ENCODE measurements around the gene MAP3K10.
A peak's percentile ranks its signal among the peaks of the same experiment; 100 is the strongest.

The MAP3K10 gene

GRCh38 chr19:40244579-40245317 is 53.5 kb downstream of the MAP3K10 start:
- peak in 3 of 10 donors; percentile 17 to 64 (median 24) for DNase-seq
- intact Hi-C loops (cut with DNase I): loop anchor here (5.0 kb wide), 1 partner anchor 38 kb away; no protein-coding TSS in a partner anchor

GRCh38 chr19:40245506-40246128 is 54.4 kb downstream of the MAP3K10 start:
- peak in 3 of 10 donors; percentile 9 to 52 (median 19) for DNase-seq
- intact Hi-C loops (cut with DNase I): no loop called here

DNA sequence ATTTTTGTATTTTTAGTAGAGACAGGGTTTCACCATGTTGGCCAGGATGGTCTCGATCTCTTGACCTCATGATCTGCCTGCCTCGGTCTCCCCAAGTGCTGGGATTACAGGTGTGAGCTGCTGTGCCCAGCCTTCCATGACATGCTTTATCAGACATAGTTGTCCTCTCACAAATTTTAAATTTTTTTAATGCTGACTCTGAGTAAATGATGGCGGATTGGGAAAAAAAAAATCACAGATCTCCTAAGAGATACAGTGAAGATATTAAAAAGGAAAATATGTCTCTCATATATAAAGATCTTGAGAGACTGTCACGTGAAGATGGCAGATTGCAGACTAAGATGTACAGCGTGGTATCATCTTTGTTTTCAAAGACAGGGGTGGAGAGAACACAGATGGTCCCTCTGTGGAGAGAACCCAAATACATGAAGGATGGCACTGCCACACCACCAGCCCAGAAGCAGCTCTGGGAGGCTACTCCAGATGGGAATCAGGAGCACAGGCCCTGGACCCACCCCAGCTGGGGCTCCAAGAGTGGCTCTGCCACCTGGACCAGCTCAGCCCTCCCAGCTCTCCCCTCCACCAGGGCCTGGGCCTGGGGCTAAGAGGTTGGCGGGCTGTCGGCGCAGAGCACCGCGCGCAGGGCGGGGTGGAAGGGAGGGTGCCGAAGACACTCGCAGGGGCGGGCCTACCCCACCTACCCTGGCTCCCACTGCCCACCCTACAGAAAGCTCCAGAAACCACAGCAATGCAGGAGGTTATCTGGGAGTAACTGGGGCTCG is 55.3 kb downstream of the MAP3K10 start:
- intact Hi-C loops (cut with DNase I): no loop called here

DNA sequence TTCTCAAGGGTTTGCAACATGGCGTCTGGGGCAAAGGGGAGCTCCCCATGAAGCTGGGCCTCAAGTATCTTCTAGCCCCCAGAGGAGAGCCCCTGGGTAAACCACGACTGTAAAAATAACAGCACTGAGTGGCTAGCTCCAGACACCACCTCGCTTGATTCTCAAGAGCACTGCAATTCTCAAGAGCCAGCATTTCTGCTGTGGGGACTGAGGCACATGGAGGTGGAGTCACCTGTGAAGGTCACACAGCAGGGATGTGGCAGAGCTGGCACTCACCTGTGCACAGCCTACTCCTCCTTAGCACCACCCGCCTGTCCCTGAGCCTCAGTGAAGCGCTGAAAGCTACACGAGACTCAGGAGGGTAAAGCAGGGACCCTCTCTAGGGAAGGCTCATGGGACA is 56.0 kb downstream of the MAP3K10 start:
- DNase-seq: peak in 1 of 10 donors; percentile 22
- intact Hi-C loops (cut with DNase I): no loop called here

More for the DNA sequence above, 55.3 kb downstream of the MAP3K10 start:
- peak in 3 of 10 donors; percentile 48 to 83 (median 72) for DNase-seq

GRCh38 chr19:40247735-40248262 is 56.6 kb downstream of the MAP3K10 start:
- DNase-seq: peak in 2 of 10 donors; percentile 69 to 75
- intact Hi-C loops (cut with DNase I): no loop called here

DNA sequence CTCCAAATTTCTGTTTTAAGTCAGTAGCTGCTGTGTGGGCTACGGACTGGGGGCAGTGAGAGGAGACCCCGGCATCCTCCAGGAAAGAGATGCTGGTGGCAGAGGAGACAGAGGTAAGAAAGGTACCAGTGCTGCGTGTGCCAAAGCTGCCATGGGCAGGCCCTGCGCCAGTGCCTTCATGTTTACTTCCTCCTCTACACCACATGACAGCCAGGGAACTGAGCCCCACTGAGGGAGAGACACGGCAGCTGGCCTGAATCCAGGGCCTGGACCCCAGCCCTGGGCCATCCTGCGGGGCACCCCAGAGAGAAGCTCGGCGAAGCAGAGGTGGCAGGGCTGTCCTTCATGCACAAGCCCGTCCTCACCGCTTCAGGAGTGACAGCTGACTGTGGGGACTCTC is 58.0 kb downstream of the MAP3K10 start:
- DNase-seq: peak in 3 of 10 donors; percentile 44 to 85 (median 76)
- intact Hi-C loops (cut with DNase I): no loop called here

DNA sequence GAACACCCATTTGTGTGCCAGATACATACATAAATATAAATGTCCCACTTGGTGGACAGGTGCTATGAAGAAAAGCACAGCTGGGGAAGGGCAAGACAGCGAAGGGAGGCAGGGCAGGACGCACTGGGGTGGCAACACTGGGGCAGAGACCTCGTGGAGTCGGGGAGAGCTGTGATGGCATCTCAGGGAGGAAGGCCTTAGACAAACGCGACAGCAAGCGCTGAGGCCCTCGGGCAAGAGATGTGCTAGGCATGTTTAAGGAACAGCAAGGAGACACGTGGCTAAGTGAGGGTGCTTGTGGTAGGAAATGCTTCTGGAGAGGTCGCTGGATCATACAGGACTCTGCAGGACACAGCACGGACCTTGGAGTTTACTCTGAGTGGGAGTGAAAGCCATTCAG is 58.6 kb downstream of the MAP3K10 start:
- DNase-seq: peak in 3 of 10 donors; percentile 35 to 74 (median 50)
- intact Hi-C loops (cut with DNase I): no loop called here

DNA sequence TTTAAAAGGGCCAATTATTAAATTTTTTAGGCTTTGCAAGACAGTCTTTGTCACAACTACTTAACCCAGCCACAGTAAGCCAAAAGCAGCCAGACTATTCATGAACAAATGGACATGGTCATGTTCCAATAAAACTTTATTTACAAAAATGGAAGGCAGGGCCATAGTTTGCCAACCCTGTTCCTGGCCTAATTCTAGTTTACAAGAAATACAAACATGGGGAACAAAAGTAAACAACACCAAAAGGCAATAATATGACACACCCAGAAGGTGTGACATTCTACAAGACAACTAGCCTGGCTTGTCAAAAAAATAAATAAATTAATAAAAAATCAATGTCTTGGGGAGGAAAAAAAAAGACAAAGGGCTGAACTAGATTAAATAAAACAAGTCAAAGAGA is 60.0 kb downstream of the MAP3K10 start:
- DNase-seq: no peak
- intact Hi-C loops (cut with DNase I): no loop called here

- intact Hi-C loops (cut with DNase I): no loop called here
- peak in 3 of 10 donors; percentile 7 to 56 (median 38) for DNase-seq
These were observed 60.8 kb downstream of the MAP3K10 start for GRCh38 chr19:40251991-40252390.

- DNase-seq: peak in 3 of 10 donors; percentile 23 to 40 (median 34)
- intact Hi-C loops (cut with DNase I): no loop called here
These were observed 61.2 kb downstream of the MAP3K10 start for GRCh38 chr19:40252395-40252794.

DNA sequence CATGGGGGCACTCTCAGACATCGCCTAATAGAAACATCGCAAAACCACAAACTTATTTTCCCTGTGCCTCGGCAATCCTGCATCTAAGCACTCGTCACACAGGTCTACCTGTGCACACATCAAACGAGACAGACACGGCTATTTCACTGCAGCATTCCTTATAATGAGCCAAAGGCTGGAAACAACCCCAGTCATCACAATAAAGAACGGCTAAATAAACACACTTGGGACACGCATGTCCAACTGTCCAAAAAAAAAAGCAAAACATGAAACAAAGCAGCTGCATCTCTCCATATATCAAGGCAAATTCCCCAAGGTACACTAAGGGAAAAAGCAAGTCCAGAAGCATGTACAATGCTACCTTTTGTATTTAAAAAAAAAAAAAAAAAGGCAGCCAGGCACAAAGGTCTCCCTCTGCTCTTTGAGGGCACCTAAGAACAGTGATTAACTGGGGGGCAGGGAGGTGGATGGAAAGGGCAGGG is 62.4 kb downstream of the MAP3K10 start:
- no peak for DNase-seq
- intact Hi-C loops (cut with DNase I): no loop called here

DNA sequence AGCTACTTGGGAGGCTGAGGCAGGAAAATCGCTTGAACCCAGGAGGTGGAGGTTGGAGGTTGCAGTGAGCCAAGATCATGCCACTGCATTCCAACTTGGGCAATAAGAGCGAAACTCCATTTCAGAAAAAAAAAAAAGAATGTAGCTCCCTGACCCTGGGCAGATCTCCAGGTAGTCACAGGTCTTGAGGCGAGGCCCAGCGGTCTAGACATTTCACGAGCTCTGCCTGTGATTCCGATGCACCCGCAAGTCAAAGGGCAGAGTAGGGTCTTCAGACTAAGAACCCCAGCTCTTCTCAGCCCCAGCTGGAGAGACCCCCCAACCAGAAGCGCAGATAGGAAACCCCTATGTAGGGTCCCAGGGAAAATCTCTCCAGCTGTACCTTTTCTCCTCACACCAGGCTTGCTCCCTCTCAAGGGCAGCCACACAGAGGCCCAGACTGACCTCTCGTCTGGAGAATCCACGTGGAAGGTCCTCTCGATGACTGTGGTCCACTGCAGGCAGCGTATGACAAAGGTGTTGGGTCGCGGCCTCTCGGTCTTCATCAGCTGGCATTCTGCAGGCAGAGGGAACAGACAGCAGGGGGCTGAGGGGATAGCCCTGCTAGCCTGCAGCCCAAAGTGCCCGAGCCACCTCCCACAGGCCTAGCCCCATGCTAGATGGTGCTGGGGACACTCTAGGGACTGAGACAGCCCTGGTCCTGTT is 63.6 kb downstream of the MAP3K10 start:
- intact Hi-C loops (cut with DNase I): no loop called here
- DNase-seq: peak in 1 of 10 donors; percentile 66

- DNase-seq: peak in 3 of 10 donors; percentile 9 to 75 (median 30)
- intact Hi-C loops (cut with DNase I): no loop called here
These were observed 64.5 kb downstream of the MAP3K10 start for GRCh38 chr19:40255619-40256166.

GRCh38 chr19:40256512-40256911 is 65.3 kb downstream of the MAP3K10 start:
- peak in 2 of 10 donors; percentile 44 to 65 for DNase-seq
- intact Hi-C loops (cut with DNase I): no loop called here

GRCh38 chr19:40257096-40257517 is 65.9 kb downstream of the MAP3K10 start:
- peak in 2 of 10 donors; percentile 47 to 82 for DNase-seq
- intact Hi-C loops (cut with DNase I): no loop called here

DNA sequence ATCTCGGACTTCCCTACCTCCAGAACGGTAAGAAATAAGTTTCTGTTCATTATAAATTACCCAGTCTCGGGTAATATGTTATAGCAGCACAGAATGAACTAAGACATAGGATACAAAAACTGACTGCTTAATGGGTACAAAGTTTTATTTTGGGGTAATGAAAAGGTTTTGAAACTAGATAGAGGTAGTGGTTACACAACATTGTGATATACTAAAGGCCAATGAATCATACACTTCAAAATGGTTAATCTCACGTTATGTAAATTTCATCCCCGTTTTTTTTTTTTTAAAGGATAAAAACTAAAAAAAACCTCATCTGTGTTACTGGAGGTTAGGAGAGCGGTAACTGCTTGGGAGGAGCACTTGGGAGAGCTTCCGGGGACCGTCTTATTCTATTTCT is 70.4 kb downstream of the MAP3K10 start:
- intact Hi-C loops (cut with DNase I): no loop called here
- DNase-seq: peak in 1 of 10 donors; percentile 18

GRCh38 chr19:40262422-40262821 is 71.2 kb downstream of the MAP3K10 start:
- peak in 2 of 10 donors; percentile 17 to 23 for DNase-seq
- intact Hi-C loops (cut with DNase I): no loop called here

DNA sequence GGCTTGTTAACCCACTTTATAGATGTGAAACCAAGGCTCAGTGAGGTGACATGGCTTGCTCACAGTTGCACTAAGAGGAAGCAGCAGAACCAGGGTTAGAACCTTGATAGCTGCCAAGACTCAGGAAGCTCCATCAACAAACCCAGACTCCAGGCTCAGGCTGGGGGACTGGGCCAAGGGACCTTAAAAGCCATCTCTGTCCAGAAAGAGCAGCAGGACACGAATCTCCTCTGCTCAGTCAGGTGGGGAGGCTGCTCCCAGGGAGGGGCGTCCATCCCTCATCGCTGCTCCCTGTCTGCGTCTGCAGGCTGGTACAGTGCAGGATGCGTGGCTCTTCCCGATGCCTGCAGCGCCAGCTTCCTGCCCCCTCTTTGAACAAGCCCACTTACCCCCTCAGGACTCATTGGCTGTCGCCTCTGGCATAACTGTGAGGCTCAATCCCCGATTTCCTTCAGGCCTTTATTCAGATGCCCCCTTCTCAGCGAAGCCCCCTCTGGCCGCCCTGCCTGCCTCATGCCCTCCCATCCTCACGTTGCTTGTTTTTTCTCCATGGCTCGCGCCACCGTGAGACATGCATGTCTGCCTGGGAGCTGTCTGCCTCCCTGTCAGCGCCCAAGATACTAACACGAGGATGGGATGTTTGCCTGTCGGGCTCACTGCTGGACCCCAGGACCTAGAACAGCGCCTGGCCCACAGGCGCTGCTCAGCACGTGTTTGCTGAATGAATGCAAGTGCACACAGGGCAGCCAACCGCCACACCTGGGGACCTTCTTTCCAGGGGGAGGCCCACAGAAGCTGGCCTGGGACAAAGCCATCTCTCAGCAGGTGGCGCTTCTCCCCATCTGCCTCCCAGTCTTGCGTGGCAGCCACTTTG is 72.5 kb downstream of the MAP3K10 start:
- intact Hi-C loops (cut with DNase I): no loop called here
- DNase-seq: peak in 3 of 10 donors; percentile 56 to 81 (median 64)
